HCT116 (cell line): Measurements from ENCODE around the gene SRPRA. TPM values are rescaled to one million over a fixed set of nuclear protein-coding genes. Genes with fewer than 3 reads are reported as not detected.

Source experiments
- ATAC-seq: fragments of 200-7000 bp; cut with Tn5 transposase; 2 replicates; pipeline ENCODE4 v1.9.1; 2020; ENCODE audit warnings: mild to moderate bottlenecking, moderate library complexity
- BruUV-seq: library from RNA; stranded (reverse); fragments of 400-500 nt; replicated peaks from 2 replicates; lab custom pipeline; 2021; lab: Mats Ljungman, UMichigan
- CTCF ChIA-PET: fragments of 300-600 bp; sonication (Branson Sonifier 250); formaldehyde crosslinking; loops from one replicate; lab custom pipeline; 2021; ENCODE audit warnings: antibody characterized with exemption; lab: Charles Lee
- POLR2A ChIA-PET: fragments of 300-600, 350-600 bp; sonication (Branson Sonifier 250); formaldehyde crosslinking; loops from one replicate; lab custom pipeline; 2021; ENCODE audit warnings: antibody characterized with exemption; lab: Charles Lee
- RAD21 ChIA-PET, 2 experiments: fragments of 300-600 bp; sonication (Branson Sonifier 250); formaldehyde crosslinking; loops; one replicate each; lab custom pipeline; 2023; ENCODE audit warnings: low total read pairs in 2 of 2; ENCODE audit not compliant: uncharacterized antibody in 2 of 2, unreplicated experiment in 2 of 2, low non-redundant PET in 1 of 2; lab: Charles Lee
- DNase-seq: peaks from one replicate; pipeline ENCODE4 v3.0.0-alpha.2; 2010; ENCODE audit warnings: low read depth, low spot score
- H2AFZ ChIP-seq: fragments of 200-600 bp; shearing (Covaris generic), sonication (generic); 2 replicates; pipeline ENCODE4 v1.6.1; 2017; ENCODE audit warnings: low read depth, mixed run types, mixed read lengths, antibody characterized with exemption, low read length; ENCODE audit not compliant: poor library complexity, severe bottlenecking
- H3K27ac ChIP-seq: 2 replicates; pipeline ENCODE4 v1.5.1; 2012; ENCODE audit warnings: low read depth, low read length
- H3K27me3 ChIP-seq: fragments of 200-600 bp; sonication (generic); 2 replicates; pipeline ENCODE4 v1.6.1; 2016; ENCODE audit warnings: mixed run types, low read length, mixed read lengths; ENCODE audit not compliant: insufficient read depth
- H3K36me3 ChIP-seq, 2 experiments: fragments of 200-500 bp in 1 of 2; fragments of 200-600 bp in 1 of 2; sonication (Bioruptor generic) in 1 of 2; sonication (generic) in 1 of 2; 2 replicates each; pipeline versions ENCODE4 v1.5.1 to v1.6.1; 2014 to 2016; ENCODE audit warnings: low read length in 2 of 2, inconsistent platforms in 1 of 2, mixed read lengths in 1 of 2, mixed run types in 1 of 2; ENCODE audit not compliant: insufficient read depth in 2 of 2, control insufficient read depth in 1 of 2
- H3K4me1 ChIP-seq, 2 experiments: fragments of 200-600 bp in 1 of 2; sonication (generic) in 1 of 2; 2 replicates each; pipeline versions ENCODE4 v1.5.1 to v1.6.1; 2012 to 2017; ENCODE audit warnings: low read length in 2 of 2, inconsistent platforms in 1 of 2, mild to moderate bottlenecking in 1 of 2, mixed read lengths in 1 of 2, mixed run types in 1 of 2, moderate library complexity in 1 of 2; ENCODE audit not compliant: insufficient read depth in 2 of 2, control insufficient read depth in 1 of 2
- H3K4me2 ChIP-seq: fragments of 200-600 bp; sonication (generic); 2 replicates; pipeline ENCODE4 v1.6.1; 2017; ENCODE audit warnings: mixed run types, low read length, mixed read lengths
- H3K4me3 ChIP-seq, 2 experiments: fragments of 200-600 bp in 1 of 2; sonication (generic) in 1 of 2; replicated peaks in 1 of 2; 2 replicates each; pipeline ENCODE4 v1.5.1; 2011 to 2016; ENCODE audit warnings: low read length in 2 of 2, control low read depth in 1 of 2, low read depth in 1 of 2, mild to moderate bottlenecking in 1 of 2, mixed read lengths in 1 of 2, mixed run types in 1 of 2
- H3K79me2 ChIP-seq: fragments of 200-600 bp; sonication (generic); 2 replicates; pipeline ENCODE4 v1.6.1; 2017; ENCODE audit warnings: mild to moderate bottlenecking, mixed run types, low read length, moderate library complexity, mixed read lengths; ENCODE audit not compliant: insufficient read depth
- H3K9ac ChIP-seq: fragments of 200-600 bp; sonication (generic); 2 replicates; pipeline ENCODE4 v1.6.1; 2016; ENCODE audit warnings: low read length, mixed read lengths
- H3K9me2 ChIP-seq: fragments of 200-600 bp; sonication (generic), shearing (Covaris generic); 2 replicates; pipeline ENCODE4 v1.6.1; 2017; ENCODE audit warnings: mixed run types, mild to moderate bottlenecking, moderate library complexity; ENCODE audit not compliant: insufficient read depth
- H3K9me3 ChIP-seq, 2 experiments: fragments of 200-500 bp in 1 of 2; fragments of 200-600 bp in 1 of 2; sonication (Bioruptor generic) in 1 of 2; sonication (generic) in 1 of 2; 2 replicates each; pipeline ENCODE4 v1.6.1; 2014 to 2017; ENCODE audit warnings: low read length in 2 of 2, mixed read lengths in 2 of 2, inconsistent platforms in 1 of 2, low read depth in 1 of 2, mild to moderate bottlenecking in 1 of 2, mixed run types in 1 of 2, moderate library complexity in 1 of 2; ENCODE audit not compliant: control insufficient read depth in 1 of 2, insufficient read depth in 1 of 2
- H4K20me1 ChIP-seq: fragments of 200-600 bp; sonication (generic), shearing (Covaris generic); 2 replicates; pipeline ENCODE4 v1.6.1; 2017; ENCODE audit warnings: mixed run types, mild to moderate bottlenecking, moderate library complexity; ENCODE audit not compliant: insufficient read depth
- ATF3 ChIP-seq: IDR thresholded peaks from 2 replicates; pipeline ENCODE4 v1.6.1; 2012
- CTCF ChIP-seq, 3 experiments: fragments of 200-600 bp in 1 of 3; sonication (generic) in 1 of 3; IDR thresholded peaks in 2 of 3; conservative IDR thresholded peaks in 1 of 3; 2 replicates each; pipeline ENCODE4 v1.5.1; 2012 to 2017; ENCODE audit warnings: low read depth in 2 of 3, low read length in 2 of 3, antibody characterized with exemption in 1 of 3, borderline replicate concordance in 1 of 3, control low read depth in 1 of 3, mild to moderate bottlenecking in 1 of 3, mixed read lengths in 1 of 3, mixed run types in 1 of 3, moderate library complexity in 1 of 3; ENCODE audit not compliant: insufficient read depth in 1 of 3
- ELF1 ChIP-seq: IDR thresholded peaks from 2 replicates; pipeline ENCODE4 v1.6.1; 2012; ENCODE audit warnings: low read depth, borderline replicate concordance
- EZH2phosphoT487 ChIP-seq: fragments of 200-600 bp; IDR thresholded peaks from 2 replicates; pipeline ENCODE4 v1.6.1; 2018; ENCODE audit warnings: antibody characterized with exemption, borderline replicate concordance
- JUND ChIP-seq: IDR thresholded peaks from 2 replicates; pipeline ENCODE4 v1.6.1; 2012
- RAD21 ChIP-seq: IDR thresholded peaks from 2 replicates; pipeline ENCODE4 v1.6.1; 2012; ENCODE audit warnings: low read depth, mild to moderate bottlenecking
- REST ChIP-seq: IDR thresholded peaks from 2 replicates; pipeline ENCODE4 v1.6.1; 2012; ENCODE audit warnings: low read depth
- SIN3A ChIP-seq: IDR thresholded peaks from 2 replicates; pipeline ENCODE4 v1.6.1; 2012; ENCODE audit warnings: low read depth
- SRF ChIP-seq: IDR thresholded peaks from 2 replicates; pipeline ENCODE4 v1.6.1; 2012; ENCODE audit warnings: low read depth
- ZBTB33 ChIP-seq: IDR thresholded peaks from 2 replicates; pipeline ENCODE4 v1.6.1; 2011; ENCODE audit warnings: mild to moderate bottlenecking, low read length, moderate library complexity; ENCODE audit not compliant: insufficient replicate concordance; ENCODE audit errors: extremely low read depth
- intact Hi-C: fragments of 100-400 bp; cut with micrococcal nuclease; formaldehyde crosslinking; loops from 2 replicates; pipeline ENCODE4 v1.10.0; 2022
- total RNA-seq: library from RNA; stranded (reverse); gene quantifications from one replicate; pipeline ENCODE4 v1.2.1, GENCODE V29; 2021; ENCODE audit not compliant: unreplicated experiment

The SRPRA gene
- total RNA-seq, 1 experiment from 2014 or later, result 74.5 TPM

- POLR2A ChIA-PET, result interaction anchor here (1.3 kb wide), 1 partner anchor 12 kb away, joined by 4 read pairs; the partner anchor contains the start of genes FOXRED1 and SRPRA
- Histone ChIP-seq H3K9ac (no peak overlapping the region), H3K79me2 (peaks cover 11% of the 10 kb centered on the region; the same call in 1 of the 2 replicates), H3K4me1 (peaks cover 11 to 26% of the 10 kb centered on the region in 2 experiments; a peak in 3 of 4 replicates), H3K4me2 (no peak overlapping the region), H3K36me3 (peaks cover 0 to 7% of the 10 kb centered on the region in 2 experiments; a peak in 2 of 4 replicates), H3K9me3 (no peaks in the 10 kb centered on the region)
- DNase-seq (no peak), ATAC-seq (no peak)
- BruUV-seq, result no TSS peak
- TF ChIP-seq SIN3A (no peak), JUND (no peak), CTCF (IDR thresholded peaks at IDR 0.05 in 2 of 3, conservative IDR thresholded peaks at IDR 0.05 in 1 of 3; ENCODE audit: borderline replicate concordance in 1 of 3, insufficient read depth in 1 of 3, low read depth in 2 of 3, low read length in 2 of 3) (no peak), ZBTB33 (no peak), ATF3 (no peak), EZH2phosphoT487 (no peak), SRF (no peak), RAD21 (no peak), REST (no peak), ELF1 (no peak)
- TF ChIP-seq, all 23 proteins: peak for 0
- Histone ChIP-seq H3K4me3 (no peak overlapping the region), H2AFZ (no peak overlapping the region), H4K20me1 (no peaks in the 10 kb centered on the region), H3K9me2 (no peaks in the 10 kb centered on the region), H3K27me3 (no peaks in the 10 kb centered on the region), H3K27ac (no peak overlapping the region)
- RAD21 ChIA-PET, result no interaction called here
- intact Hi-C loops, result no loop called here
- CTCF ChIA-PET, result no interaction called here
Observed at GRCh38 chr11:126281245-126281644, 12.6 kb upstream of the SRPRA start.
